H1 (cell line): Measurements from ENCODE around the gene VMO1.

Experiments used
- CTCF ChIP-seq, 3 experiments: IDR thresholded peaks; 1 replicate in 2 of 3; 2 replicates in 1 of 3; pipeline versions ENCODE4 v1.5.1 to v1.6.1; 2011; ENCODE audit warnings: low read length in 3 of 3, mild to moderate bottlenecking in 3 of 3, inconsistent platforms in 2 of 3, low read depth in 1 of 3, moderate library complexity in 1 of 3; ENCODE audit not compliant: insufficient read depth in 1 of 3; ENCODE audit errors: control extremely low read depth in 1 of 3
- FOSL1 ChIP-seq: IDR thresholded peaks from 2 replicates; pipeline ENCODE4 v1.6.1; 2011; ENCODE audit warnings: mild to moderate bottlenecking, low read depth, low read length, moderate library complexity; ENCODE audit not compliant: insufficient read depth
- NRF1 ChIP-seq: IDR thresholded peaks from 2 replicates; pipeline ENCODE4 v1.6.1; 2011; ENCODE audit warnings: mild to moderate bottlenecking, low read depth, low read length, improper control_type of control experiment
- POLR2A ChIP-seq, 2 experiments: IDR thresholded peaks; 1 replicate in 1 of 2; 2 replicates in 1 of 2; pipeline ENCODE4 v1.6.1; 2011; ENCODE audit warnings: low read depth in 2 of 2, low read length in 2 of 2, mild to moderate bottlenecking in 2 of 2; ENCODE audit errors: control extremely low read depth in 1 of 2
- RFX5 ChIP-seq: IDR thresholded peaks from 2 replicates; pipeline ENCODE4 v1.6.1; 2011; ENCODE audit warnings: low read depth, low read length, improper control_type of control experiment, borderline replicate concordance
- TEAD4 ChIP-seq: IDR thresholded peaks from 2 replicates; pipeline ENCODE4 v1.6.1; 2012; ENCODE audit warnings: low read depth, low read length, inconsistent platforms, mixed read lengths
- TF ChIP-seq, protein P1 (sequence below): IDR thresholded peaks from 2 replicates; pipeline ENCODE4 v1.6.1; 2011; ENCODE audit warnings: low read length, improper control_type of control experiment

DNA sequence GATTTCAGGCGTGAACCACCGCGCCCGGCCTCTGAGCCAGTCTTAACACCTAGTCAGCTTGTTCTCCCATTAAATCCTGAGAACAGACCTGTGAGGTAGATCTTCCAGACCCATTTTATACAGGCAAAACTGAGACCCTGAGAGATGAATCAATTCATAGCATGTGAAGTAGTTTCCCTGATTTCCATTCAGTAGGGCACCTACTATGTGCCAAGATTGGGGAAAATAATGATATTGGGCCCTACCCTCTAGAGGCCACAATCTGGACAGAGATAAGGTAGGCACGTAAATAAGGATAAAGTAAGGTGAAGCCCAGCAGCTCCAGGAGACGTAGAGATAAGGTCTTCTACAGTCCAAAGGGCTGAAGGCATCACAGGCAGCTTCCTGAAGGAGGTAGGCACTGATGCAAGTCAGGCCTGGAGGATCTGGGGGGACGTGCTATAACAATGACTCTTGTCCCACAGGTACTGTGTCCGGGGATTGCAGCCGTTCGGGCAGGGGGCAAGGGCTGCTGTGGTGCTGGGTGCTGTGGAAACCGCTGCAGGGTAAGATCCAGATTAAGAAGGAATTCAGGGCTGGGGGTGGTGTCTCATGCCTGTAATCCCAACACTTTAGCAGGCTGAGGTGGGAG is 5.7 kb downstream of the VMO1 start:
- no peak for TF ChIP-seq TEAD4
- no peak for TF ChIP-seq RFX5
- TF ChIP-seq, protein P1, sequence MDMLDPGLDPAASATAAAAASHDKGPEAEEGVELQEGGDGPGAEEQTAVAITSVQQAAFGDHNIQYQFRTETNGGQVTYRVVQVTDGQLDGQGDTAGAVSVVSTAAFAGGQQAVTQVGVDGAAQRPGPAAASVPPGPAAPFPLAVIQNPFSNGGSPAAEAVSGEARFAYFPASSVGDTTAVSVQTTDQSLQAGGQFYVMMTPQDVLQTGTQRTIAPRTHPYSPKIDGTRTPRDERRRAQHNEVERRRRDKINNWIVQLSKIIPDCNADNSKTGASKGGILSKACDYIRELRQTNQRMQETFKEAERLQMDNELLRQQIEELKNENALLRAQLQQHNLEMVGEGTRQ, result no peak
- TF ChIP-seq CTCF (IDR thresholded peaks at IDR 0.05; ENCODE audit: control extremely low read depth in 1 of 3, insufficient read depth in 1 of 3, low read depth in 1 of 3, low read length in 3 of 3), result no peak
- TF ChIP-seq NRF1, result no peak
- TF ChIP-seq FOSL1, result no peak
- TF ChIP-seq POLR2A (IDR thresholded peaks at IDR 0.05; ENCODE audit: control extremely low read depth in 1 of 2, low read depth in 2 of 2, low read length in 2 of 2), result no peak
